Measurements from ENCODE around the gene GBA3. TPM values are rescaled to one million over a fixed set of nuclear protein-coding genes. Genes with fewer than 3 reads are reported as not detected.

The GBA3 gene
- total RNA-seq, 2 donors from 2014 or later: 4.6 to 9.5 TPM

GRCh38 chr4:22850055-22850454 is 157.3 kb downstream of the GBA3 start:
- intact Hi-C loops (cut with DNase I): no loop called here
- no peaks in the 10 kb centered on the region for H3K36me3 ChIP-seq
- no peak for DNase-seq
- TF ChIP-seq CTCF (IDR thresholded peaks at IDR 0.05): no peak
- no peak overlapping the region for H3K9ac ChIP-seq (ENCODE audit: low read depth in 2 of 2, low read length in 2 of 2)
- H3K27me3 ChIP-seq: no peaks in the 10 kb centered on the region
- H3K9me3 ChIP-seq: no peaks in the 10 kb centered on the region
- peaks cover 4% of the 10 kb centered on the region for H3K4me1 ChIP-seq
- no peak overlapping the region for H3K27ac ChIP-seq
- H3K4me3 ChIP-seq: no peak overlapping the region

GRCh38 chr4:22850630-22851029 is 157.9 kb downstream of the GBA3 start:
- H3K36me3 ChIP-seq: no peaks in the 10 kb centered on the region
- H3K9me3 ChIP-seq: no peaks in the 10 kb centered on the region
- H3K4me1 ChIP-seq: peaks cover 4% of the 10 kb centered on the region
- no peak overlapping the region for H3K27ac ChIP-seq
- TF ChIP-seq CTCF (IDR thresholded peaks at IDR 0.05): no peak
- no peak for DNase-seq
- no peaks in the 10 kb centered on the region for H3K27me3 ChIP-seq
- no peak overlapping the region for H3K9ac ChIP-seq (ENCODE audit: low read depth in 2 of 2, low read length in 2 of 2)
- H3K4me3 ChIP-seq: no peak overlapping the region
- intact Hi-C loops (cut with DNase I): no loop called here

GRCh38 chr4:22857411-22857810 is 164.7 kb downstream of the GBA3 start:
- H3K36me3 ChIP-seq: no peaks in the 10 kb centered on the region
- H3K27ac ChIP-seq: no peak overlapping the region
- H3K9ac ChIP-seq (ENCODE audit: low read depth in 2 of 2, low read length in 2 of 2): no peak overlapping the region
- H3K4me1 ChIP-seq: no peaks in the 10 kb centered on the region
- DNase-seq: no peak
- H3K4me3 ChIP-seq: no peak overlapping the region
- intact Hi-C loops (cut with DNase I): no loop called here
- TF ChIP-seq CTCF (IDR thresholded peaks at IDR 0.05): no peak
- H3K9me3 ChIP-seq: no peaks in the 10 kb centered on the region
- no peaks in the 10 kb centered on the region for H3K27me3 ChIP-seq

- Histone ChIP-seq H3K9ac (ENCODE audit: low read depth in 2 of 2, low read length in 2 of 2) (no peak overlapping the region), H3K9me3 (no peaks in the 10 kb centered on the region), H3K4me1 (no peaks in the 10 kb centered on the region), H3K27ac (no peak overlapping the region), H3K4me3 (no peak overlapping the region), H3K36me3 (no peaks in the 10 kb centered on the region), H3K27me3 (no peaks in the 10 kb centered on the region)
- no peak for DNase-seq
- intact Hi-C loops (cut with DNase I): no loop called here
- TF ChIP-seq CTCF (IDR thresholded peaks at IDR 0.05): no peak
Observed at GRCh38 chr4:22859318-22859717, 166.6 kb downstream of the GBA3 start.

Other genes starting within 250 kb of the GBA3 start
- gene ADGRA3, start 176.9 kb upstream of the GBA3 start, total RNA-seq: 10 to 100 TPM; 34.8 to 47.2 TPM